GOT3 (cell line): Measurements from ENCODE around the gene MAX.
"Not testable (repeated sequence)": the region's sequence is repeated elsewhere in the genome, so short reads cannot be mapped to it uniquely, and the experiment has no call there.

Experiments used
- DNase-seq: peaks from one replicate; lab custom pipeline; 2025; ENCODE audit warnings: mixed read lengths; lab: John Stamatoyannopoulos, UW

The MAX gene

GRCh38 chr14:65104791-65105190 is 2.5 kb upstream of the MAX start:
- no peak for DNase-seq

- no peak for DNase-seq
Measured at GRCh38 chr14:65103150-65103760, 938 bp upstream of the MAX start.

- DNase-seq: no peak
Measured at GRCh38 chr14:65101631-65102440, 481 bp downstream of the MAX start.

- no peak for DNase-seq
Measured at GRCh38 chr14:65100922-65101541, 1.3 kb downstream of the MAX start.

GRCh38 chr14:65098586-65098985 is 3.7 kb downstream of the MAX start:
- no peak for DNase-seq

GRCh38 chr14:65096323-65097089 is 5.8 kb downstream of the MAX start:
- no peak for DNase-seq

GRCh38 chr14:65095633-65096205 is 6.6 kb downstream of the MAX start:
- DNase-seq: no peak

GRCh38 chr14:65092349-65092748 is 10.0 kb downstream of the MAX start:
- no peak for DNase-seq

- not testable (repeated sequence) for DNase-seq
Measured at GRCh38 chr14:65087835-65088234, 14.5 kb downstream of the MAX start.

GRCh38 chr14:65086686-65087085 is 15.6 kb downstream of the MAX start:
- DNase-seq: not testable (repeated sequence)

GRCh38 chr14:65084554-65085505 is 17.5 kb downstream of the MAX start:
- DNase-seq: no peak

GRCh38 chr14:65082930-65083329 is 19.4 kb downstream of the MAX start:
- no peak for DNase-seq

- DNase-seq: no peak
Measured at GRCh38 chr14:65080960-65081747, 21.2 kb downstream of the MAX start.

- no peak for DNase-seq
Measured at GRCh38 chr14:65079768-65080167, 22.5 kb downstream of the MAX start.

- DNase-seq: no peak
Measured at GRCh38 chr14:65079201-65079600, 23.1 kb downstream of the MAX start.

- DNase-seq: no peak
Measured at GRCh38 chr14:65077318-65077717, 25.0 kb downstream of the MAX start.

GRCh38 chr14:65075628-65076325 is 26.5 kb downstream of the MAX start:
- no peak for DNase-seq

GRCh38 chr14:65074449-65075150 is 27.7 kb downstream of the MAX start:
- DNase-seq: no peak
